Measurements from ENCODE around the gene RNF25.

The RNF25 gene

DNA sequence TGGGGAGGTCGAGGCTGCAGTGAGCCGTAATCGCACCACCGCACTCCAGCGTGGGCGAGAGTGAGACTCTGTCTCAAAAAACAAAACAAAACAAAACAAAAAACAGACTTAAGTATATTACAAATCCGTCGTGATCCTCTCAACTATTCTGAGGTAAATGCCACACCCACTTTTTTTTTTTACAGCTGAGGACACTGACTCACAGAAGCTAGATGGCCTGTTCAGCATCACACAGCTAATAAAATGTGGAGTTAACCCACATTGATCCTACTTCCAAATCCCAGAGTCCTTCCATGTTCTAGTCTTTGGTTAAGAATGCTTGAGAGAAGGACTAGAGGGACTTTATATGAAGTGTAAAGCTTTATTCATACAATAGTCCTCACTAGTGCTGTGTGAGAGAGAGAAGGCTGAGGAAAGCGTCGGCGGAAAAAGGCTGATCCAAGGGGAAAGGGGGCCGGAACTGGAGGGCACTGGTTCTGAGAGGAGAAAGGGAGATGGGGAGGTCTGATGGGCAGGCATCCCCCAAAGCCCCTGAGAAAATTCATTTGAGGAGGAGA lies 627 bp downstream of the RNF25 start:
- DNase-seq: no peak

DNA sequence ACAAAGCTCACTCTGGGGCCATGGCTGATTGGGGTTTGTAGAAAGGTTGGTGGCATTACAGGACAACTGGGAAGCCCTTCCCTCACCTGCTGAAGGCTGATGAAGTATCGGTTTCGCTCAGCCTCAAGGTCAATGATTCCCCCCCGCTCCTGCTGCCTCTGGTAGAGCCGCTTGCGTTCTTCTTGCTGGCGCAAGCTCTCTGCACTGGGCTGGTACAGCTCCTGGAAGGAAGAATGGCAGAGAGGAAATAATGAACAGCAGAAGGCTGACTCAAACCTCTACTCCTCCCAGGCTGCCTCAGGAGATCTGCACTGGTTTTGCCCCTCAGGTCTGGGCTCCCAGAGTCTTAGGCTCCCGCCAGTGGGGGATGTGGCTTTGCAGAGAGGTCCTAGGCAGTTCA lies 7.1 kb downstream of the RNF25 start:
- no peak for DNase-seq

DNA sequence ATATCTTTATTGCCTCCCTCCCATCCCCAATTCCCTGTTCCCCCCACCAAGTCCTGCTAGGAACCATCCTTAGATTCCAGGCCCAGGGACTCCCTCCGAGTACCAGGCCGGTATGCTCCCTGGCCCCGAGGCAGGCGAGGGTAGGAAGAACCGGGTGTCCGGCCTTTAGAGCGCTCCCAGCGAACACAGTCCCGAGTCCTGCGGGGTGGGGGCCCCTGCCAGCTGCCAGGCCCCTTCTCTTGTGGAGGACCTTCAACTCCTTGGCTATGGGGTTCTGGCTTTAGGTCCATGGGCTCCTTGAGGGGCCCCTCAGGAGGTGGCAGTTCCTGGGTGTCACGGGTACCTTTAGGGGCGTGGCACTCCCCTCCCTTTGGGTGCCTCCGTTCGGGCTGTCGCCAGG lies 7.9 kb downstream of the RNF25 start:
- DNase-seq: no peak

GRCh38 chr2:218662827-218663226 lies 9.0 kb downstream of the RNF25 start:
- DNase-seq: no peak

- DNase-seq: no peak
Measured at GRCh38 chr2:218662377-218662776, 9.4 kb downstream of the RNF25 start.

DNA sequence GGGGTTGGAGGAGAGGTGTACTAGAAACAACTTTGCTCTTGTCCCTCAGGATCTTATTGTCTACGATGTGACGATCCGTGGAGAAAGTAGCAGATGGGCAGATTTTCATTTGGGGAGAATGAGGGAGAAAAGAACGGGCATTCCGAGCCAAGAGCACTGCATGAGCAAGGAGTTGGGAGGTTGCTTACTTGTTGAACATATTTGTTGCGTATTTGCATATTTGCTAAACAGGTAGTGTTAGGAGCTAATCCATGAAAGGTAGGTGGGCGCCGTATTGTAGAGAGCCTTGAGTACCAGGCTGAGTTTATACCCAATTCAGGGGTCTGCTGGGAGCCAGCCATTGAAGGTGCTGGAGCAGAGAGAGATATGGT lies 11.8 kb downstream of the RNF25 start:
- no peak for DNase-seq

DNA sequence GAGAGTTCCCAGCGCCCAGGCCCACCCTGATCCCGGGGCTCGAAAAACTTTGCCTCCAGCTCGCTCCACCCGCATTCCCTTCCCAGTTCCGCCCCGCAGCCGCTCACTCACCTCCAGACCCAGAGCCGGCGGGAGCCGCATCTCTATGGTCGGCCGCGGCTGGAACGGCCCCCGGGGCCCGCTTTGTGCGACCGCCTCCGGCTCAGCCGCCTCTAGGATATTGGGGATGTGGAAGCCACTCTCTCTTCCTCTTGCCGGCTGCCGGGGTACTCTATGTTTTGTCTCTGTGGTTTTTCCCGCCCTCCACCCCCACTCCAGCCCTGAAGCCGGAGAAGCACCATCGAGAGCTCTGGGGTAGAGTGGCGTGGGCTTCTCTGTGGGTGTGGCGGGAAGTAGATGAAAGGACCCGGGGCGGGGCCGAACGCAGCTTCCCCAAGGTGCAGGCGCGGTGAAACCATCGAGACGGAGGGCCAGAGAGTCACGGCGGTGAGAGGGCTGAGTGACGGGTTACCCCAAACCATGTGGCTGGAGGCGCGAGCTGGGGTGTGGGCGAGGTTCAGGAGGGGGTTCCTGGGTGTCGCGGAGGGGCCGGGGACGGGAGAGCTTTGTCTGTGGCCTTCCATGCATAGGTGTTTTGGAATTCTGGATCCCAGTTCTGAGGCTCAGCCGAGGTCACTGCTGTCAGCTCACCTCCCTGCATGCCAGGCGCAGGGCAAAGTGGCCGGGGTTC lies 12.4 kb downstream of the RNF25 start, which contains the start of the genes BCS1L and ZNF142:
TSS of gene BCS1L (plus strand) at position 426 of the 730 bp plus-strand sequence. CDS start 1,305 bp downstream, outside the sequence.
TSS of gene ZNF142 (minus strand) at position 366 of the 730 bp plus-strand sequence. CDS start 3,194 bp downstream, outside the sequence.
- peak; percentile 81 for DNase-seq

DNA sequence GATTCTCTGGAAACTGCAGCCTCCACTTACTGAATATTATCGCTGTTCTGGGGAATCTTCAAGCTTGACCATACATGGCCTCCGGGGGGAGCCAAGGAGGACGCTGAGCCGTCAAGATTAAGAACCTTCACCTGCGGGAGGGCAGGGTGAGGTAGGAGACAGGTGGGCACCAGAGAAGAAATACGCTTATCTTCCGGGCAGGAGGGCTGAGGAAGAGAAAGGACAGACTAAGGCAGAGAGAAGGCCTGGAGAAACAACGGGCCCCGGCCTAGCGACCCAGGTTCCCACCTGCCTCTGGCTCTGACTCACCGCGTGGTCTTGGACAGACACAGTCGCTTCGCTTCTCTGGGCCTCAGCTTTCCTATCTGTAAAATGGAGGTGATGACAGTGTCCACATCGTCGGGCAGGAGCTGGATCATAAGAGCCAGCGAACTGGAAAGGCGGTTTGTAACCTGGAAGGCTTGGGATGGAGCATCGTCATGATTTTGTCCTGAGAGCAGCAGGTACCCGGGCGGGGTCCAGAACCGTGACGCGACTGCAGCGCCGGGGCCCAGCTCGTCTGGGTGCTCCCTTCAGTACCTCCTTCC lies 13.0 kb downstream of the RNF25 start:
- DNase-seq: peak; percentile 30

GRCh38 chr2:218655751-218656150 lies 16.1 kb downstream of the RNF25 start:
- no peak for DNase-seq

- DNase-seq: no peak
Measured at GRCh38 chr2:218648787-218649100, 23.1 kb downstream of the RNF25 start.

DNA sequence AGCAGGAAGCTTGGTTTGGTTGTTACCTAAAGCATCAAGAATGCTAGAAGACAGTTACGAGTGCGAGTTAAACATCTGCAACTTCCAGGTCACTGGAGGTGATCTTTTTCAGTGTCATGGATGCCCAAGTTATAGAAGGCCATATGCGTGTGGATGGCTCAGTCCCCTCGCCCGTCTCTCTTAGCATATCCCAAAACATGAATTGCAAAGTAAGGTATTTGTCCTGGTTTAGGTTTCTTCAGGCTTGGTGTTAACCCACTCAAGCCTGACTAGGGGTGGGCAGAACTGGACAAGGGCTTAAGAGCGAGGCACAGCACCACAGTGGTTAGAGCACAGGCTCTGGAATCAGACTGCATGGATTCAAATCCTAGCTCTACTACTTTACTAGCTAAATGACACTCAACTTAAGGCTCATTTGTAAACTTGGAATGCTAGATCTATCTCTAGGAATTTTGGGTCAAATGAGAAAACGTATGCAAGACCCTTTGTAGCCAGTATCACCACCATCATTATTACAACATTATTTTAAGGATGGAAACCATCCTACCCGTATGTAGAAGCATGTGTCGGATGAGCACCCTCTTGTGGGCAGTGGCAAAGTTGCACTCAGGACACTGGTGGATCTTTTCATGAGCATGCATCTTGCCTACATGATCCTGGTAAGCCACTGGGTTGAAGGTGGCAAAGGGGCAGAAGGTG lies 23.6 kb downstream of the RNF25 start:
- DNase-seq: peak; percentile 42

DNA sequence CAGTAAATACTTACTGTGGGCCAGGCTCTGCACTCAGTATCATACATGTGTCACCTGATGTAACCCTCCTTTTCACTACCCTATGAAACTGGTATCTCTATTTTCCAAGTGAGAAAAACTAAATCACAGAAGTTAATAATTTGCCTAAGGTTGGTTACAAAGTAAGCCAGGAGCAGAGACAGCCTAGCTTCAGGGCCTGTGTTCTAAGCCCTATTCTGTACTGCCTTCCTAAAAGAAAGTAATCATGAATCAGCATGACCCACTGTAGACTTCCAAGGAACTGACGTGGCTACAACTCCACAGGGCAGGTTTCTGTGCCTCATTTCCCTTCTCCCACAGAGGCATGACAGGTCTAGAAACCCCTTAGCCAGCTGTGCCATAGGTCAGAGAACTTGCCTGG lies 26.7 kb downstream of the RNF25 start:
- DNase-seq: no peak

- no peak for DNase-seq
Measured at GRCh38 chr2:218644721-218645120, 27.1 kb downstream of the RNF25 start.

- no peak for DNase-seq
Measured at GRCh38 chr2:218643751-218644310, 28.0 kb downstream of the RNF25 start.

- no peak for DNase-seq
Measured at GRCh38 chr2:218642786-218643185, 29.0 kb downstream of the RNF25 start.

GRCh38 chr2:218642121-218642656 lies 29.6 kb downstream of the RNF25 start:
- DNase-seq: no peak

- DNase-seq: no peak
Measured at GRCh38 chr2:218638372-218638771, 33.4 kb downstream of the RNF25 start.

DNA sequence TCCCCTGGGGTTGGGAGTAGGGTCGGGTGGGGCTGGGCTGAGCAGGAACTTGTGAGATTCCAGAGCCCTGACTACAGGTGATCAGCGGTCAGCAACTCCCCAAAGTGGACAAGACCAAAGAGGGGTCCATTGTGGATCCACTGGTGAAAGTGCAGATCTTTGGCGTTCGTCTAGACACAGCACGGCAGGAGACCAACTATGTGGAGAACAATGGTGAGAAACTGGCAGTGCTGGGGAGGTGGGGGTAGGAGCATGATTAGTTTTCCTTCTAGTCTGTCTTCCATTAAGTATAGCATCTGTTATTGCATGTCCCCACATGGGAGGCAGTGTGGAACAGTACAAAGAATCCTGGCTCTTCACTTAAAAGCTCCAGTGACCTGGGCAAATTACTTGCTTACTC lies 36.1 kb downstream of the RNF25 start:
- no peak for DNase-seq

DNA sequence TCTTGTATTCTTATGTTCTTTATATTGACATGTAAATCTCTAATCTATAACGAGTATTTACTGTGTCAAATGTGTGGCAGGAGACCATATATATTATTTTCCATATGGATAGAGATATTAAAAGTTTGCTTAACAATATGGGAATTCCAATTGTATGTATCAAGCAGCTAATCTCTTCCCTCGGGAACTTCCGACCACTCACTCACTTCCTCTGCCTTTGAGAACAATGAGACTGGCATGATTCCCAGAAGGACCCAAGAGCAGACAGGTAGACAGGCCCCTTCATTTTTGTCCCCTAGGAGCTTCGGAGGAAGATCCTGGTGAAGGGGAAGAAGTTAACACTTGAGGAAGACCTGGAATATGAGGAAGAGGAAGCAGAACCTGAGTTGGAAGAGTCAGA lies 40.0 kb downstream of the RNF25 start:
- DNase-seq: no peak

DNA sequence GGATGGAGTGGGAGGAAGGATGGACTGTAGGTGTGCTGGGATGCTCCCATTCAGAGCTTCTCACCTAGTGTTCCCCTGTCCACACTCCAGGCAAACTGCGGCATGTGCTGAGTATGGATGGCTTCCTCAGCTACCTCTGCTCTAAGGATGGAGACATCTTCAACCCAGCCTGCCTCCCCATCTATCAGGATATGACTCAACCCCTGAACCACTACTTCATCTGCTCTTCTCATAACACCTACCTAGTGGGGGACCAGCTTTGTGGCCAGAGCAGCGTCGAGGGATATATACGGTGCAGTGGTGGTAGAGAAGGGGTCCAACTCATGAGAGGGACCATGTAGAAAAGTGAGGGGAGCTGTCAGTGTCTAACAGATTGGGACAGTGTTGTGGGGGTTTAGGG lies 43.9 kb downstream of the RNF25 start:
- no peak for DNase-seq

DNA sequence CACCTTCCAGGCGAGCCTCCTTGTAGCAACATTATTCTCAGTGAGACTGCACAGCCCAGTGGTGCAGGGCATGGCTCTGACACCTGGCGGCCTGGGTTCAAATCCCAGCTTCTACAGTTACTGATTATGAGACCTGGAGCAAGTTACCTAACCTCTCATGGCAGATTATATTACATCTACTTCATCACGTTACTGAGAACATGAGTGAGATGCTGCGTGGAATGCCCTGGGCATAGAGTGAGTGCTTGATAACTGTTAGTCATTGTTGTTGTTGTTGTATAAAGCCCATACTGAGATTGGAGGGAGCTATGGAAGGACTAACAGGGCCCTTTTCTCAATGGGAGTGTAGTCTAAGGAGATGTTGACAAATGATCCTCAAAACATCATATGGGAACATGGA lies 45.4 kb downstream of the RNF25 start:
- no peak for DNase-seq

GRCh38 chr2:218623366-218623705 lies 48.5 kb downstream of the RNF25 start:
- DNase-seq: no peak

GRCh38 chr2:218622606-218623365 lies 49.0 kb downstream of the RNF25 start:
- DNase-seq: no peak
